Caki2 (cell line): ENCODE data around the gene FBLN7. TPM values are rescaled to one million over a fixed set of nuclear protein-coding genes. Genes with fewer than 3 reads are reported as not detected.

Source experiments
- DNase-seq: peaks from one replicate; pipeline ENCODE4 v3.0.0-alpha.2; 2015; ENCODE audit warnings: low read depth
- in situ Hi-C: cut with HindIII; loops from 2 replicates; pipeline ENCODE4 v1.10.0; 2016; ENCODE audit warnings: low sequenced_read_pairs, low pct_unique_long_range_greater_than_20kb, mixed read lengths
- total RNA-seq: library from RNA; depleted of rRNA; stranded (reverse); fragments of >200 nt; shearing (Covaris generic); gene quantifications from 2 replicates; pipeline ENCODE4 v1.2.3, GENCODE V29; 2014; ENCODE audit warnings: low replicate concordance

Gene FBLN7
- total RNA-seq, 1 experiment from 2014 or later = 13.6 TPM

DNA sequence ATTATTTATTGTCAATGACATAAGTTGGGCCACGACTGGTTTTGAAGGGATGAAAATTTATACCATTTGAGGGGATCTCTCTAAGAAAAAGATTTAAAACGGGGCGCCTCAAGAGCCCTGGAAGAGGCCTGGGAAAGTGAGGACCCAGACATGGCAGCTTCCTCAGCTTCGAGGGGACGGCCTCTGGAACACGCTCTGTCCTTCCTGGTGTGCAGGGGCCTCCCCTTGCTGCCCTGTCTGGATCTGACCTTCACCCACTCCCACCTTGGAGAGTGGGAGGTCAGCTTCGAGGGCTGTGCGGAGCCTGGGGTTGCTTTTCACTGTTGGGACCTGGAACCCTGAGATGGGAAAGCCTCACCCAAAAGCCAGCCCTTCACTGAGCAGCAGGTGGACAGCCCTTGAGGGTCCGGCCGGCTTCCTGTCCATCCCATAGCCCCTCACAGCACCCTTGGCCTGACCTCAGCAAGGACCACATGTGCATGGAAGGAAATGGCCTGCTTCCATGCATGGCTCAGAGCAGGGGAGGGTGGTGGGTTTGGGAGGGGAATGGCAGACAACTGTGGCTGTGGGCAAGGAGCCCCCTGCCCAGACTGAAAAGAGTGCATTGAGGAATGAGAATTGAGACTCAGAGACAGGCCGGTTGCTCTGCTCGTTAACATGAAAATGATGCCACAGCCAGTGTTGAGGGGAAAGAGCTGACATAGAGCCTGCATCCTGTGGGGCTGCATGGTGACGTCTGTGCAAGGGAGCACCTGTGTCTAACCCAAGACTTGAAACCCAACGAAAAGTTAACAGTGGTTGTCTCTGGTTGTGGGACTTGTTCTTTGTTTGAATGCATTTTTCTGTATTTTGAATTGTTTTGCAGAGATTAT is 16.3 kb downstream of the FBLN7 start:
- no peak for DNase-seq
- in situ Hi-C loops = no loop called here

DNA sequence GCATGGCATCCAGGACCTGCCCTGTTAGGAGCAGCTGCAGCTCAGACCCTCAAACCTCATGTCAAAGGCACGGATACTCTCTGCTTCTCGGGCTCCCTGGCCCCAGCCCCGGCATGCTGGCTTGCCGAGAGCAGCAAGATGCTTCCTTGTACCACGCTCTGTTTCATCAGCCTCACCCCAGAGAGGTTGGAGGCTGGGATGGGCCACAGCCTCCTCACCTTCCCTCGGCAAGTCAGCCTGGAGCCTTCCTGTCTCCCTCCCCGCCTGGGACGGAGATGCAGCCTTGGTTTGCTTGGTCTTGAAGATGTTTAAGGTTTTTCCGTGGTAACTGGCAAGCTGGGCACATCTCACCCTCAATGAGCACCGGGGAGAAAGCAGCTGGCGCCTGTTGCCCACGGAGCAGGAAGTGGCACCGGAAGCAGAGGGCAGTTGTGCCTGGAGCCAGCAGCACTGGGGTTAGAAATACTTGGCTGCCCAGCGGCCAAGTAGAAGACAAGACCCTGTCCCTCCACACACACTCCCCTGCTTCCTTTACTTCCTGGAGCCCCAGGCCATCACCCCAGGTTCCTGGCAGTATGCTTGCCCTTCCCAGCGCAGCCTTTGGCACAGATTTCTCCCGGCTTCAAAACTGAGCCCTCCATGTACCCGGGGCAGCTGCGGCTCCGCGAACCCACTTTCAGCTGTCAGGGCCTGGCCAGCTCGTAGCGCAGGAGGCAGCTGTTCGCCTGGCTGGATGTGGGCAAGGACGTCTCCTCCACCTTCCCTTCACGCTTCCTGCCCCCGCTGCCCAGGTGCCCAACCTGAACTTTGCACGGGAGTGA is 17.4 kb downstream of the FBLN7 start:
- in situ Hi-C loops = no loop called here
- no peak for DNase-seq

DNA sequence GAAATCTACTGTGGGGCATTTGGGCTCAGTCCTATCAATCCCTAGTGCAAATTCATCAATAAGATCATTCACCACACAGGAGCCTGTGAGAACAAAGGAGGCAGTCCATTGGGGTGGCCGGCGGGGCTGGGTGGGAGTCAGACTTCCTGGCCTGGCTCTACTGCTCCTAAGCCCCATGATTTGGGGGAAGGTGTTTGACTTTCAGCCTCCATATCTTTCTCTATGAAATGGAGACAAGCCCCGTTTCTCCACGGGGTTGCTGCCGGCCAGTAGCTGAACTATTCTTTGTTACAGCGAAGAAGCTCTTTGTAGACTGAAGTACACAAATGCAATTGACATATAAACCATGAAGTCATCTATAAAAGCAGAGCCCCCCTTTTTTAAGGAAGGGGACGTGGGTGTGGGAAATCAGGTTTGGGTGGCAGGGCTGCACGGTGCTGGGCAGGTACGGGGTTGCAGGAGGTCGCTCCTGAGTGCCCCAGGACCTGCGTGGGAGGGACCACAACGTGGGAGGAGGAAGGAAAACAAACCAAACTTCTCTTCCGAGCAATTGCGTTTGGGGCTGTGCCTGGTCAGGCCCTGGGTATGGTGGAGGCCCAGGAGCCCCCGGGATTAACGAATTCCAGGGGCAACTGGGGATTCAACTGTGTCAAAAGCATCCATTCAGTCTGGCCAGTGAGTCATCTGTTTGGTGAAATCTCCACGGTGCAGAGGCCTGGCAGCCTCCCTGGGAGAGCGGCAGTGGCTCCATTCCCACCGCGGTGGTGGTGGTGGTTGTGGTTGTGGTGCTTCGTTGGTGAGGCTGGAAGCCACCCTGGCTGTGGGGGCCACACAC is 18.2 kb downstream of the FBLN7 start:
- DNase-seq = no peak
- in situ Hi-C loops = no loop called here

DNA sequence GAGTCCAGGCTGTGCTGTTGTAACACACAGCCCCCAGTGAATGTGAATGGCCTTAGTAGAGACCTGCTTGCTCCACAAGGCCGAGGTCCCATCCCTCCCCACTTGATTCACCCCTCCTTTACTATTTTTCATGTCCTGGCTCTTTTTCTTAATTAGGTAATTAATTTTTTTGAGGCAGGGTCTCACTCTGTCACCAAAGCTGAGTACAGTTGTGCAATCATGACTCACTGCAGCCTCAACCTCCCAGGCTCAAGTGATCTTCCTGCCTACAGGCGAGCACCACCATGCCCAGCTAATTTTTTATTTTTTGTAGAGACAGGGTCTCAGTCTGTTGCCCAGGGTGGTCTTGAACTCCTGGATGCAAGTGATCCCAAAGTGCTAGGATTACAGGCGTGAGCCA is 19.3 kb downstream of the FBLN7 start:
- no peak for DNase-seq

GRCh38 chr2:112159454-112159921 is 21.3 kb downstream of the FBLN7 start:
- no peak for DNase-seq
- in situ Hi-C loops = no loop called here

More for the DNA sequence above, 19.3 kb downstream of the FBLN7 start:
- in situ Hi-C loops = no loop called here

- DNase-seq = no peak
- in situ Hi-C loops = no loop called here
Observed at GRCh38 chr2:112160283-112161250, 22.4 kb downstream of the FBLN7 start.

DNA sequence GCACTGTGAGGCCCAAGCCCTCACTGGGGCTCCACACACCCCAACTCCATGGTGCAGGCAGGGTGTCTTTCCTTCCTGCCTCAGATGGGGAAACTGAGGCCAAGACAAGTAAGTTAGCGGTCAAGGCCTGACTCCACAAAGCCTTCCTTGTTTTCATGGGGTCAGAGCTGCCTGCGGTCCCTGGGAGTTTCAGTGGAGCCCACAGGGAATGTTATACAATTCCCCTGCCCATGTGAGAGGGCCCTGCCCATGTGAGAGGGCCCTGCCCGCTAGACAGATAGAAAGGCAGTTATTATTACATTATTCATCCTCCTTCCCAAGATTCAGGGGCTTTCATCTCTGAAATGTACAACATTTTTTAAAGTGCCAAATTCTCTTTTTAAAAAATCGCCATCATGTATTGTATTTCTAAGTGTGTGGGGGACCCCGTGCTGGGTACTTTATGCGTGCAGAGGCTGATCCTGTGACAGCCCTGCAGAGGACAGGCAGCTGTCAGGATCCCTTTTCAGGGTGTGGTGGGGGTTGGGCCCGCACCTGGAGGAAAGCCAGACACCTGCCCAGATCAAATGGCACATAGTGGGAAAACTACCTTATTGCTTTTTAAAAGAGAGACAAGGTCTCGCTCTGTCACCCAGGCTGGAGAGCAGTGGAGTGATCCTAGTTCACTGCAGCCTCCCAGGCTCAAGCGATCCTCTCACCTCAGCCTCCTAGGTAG is 23.4 kb downstream of the FBLN7 start:
- no peak for DNase-seq
- in situ Hi-C loops = no loop called here

DNA sequence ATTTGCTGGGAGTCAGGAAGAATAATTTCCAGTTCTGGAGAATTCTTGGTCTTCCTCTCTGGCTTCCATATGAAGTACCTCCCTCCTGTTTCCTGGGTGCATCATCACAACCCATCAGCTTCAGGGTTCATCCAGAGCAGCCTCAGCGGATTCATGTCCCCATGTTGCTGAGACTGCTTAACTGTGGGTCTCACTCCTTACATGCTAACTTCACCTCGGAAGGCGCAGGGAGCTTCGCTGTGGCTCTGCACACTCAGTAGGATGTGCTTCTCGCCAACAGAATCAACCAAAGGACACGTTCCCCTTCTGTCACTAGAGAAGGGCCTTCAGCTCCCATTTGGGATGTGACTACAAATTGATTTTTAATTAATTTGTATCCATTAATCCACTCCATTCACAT is 24.2 kb downstream of the FBLN7 start:
- in situ Hi-C loops = no loop called here
- no peak for DNase-seq

DNA sequence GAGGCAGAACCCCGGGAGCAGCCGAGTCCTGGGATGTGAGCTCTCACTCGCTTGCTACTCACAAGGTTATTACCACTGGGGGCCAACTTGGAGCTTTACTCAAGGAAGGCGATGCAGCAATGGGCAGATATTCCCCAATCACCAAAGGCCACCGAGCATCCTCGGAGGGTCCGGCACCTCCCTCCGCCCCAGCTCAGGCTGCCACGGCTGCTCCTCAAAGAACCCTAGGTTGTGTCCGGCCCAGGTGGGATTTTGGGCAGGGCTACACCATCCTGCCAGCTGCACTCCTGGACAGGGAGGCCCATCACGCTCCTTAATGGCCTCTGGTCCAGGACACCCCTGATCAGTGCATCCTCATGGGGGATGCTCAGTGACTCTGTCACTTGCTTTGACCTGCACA is 24.8 kb downstream of the FBLN7 start:
- in situ Hi-C loops = no loop called here
- no peak for DNase-seq

DNA sequence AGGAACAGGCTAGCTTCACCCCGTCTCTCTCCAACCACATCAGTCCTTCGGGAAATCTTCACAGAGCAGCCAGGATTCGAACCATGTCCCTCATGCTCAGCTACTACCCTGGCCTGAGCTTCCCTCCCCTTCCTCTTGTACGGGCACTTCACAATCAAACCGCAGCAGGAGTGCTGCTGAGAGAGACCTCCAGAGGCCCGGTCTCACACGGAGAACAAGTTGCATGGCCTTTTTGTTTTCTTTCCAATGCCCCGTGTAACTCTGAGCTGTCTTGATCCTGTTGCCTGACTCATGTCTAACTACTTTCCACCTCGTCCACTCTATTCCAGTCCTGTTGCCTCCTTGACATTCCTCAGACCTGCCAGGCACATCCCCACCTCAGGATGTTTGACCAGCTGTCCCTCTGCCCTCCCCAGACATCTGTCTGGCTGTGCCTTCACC is 25.4 kb downstream of the FBLN7 start:
- DNase-seq = no peak
- in situ Hi-C loops = no loop called here

GRCh38 chr2:112164876-112165275 is 26.7 kb downstream of the FBLN7 start:
- DNase-seq = no peak
- in situ Hi-C loops = no loop called here

DNA sequence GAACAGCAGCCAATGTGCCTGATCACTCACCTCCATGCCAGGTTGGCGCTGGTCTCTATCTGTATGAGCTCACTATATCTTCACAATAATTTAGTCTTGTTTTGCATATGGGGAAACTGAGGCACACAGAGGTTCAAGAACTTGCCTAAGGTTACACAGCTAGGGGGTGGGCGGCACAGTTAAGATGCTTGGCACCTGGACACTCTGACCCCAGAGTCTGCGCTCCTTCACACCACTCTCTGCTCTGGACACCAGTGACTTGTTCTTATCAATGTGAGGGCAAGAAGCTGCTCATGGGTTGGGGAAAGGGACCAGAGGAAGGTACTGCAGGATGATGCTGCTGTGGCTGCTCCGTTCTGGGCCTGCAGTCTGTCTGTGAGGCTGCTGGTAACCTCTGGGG is 27.1 kb downstream of the FBLN7 start:
- in situ Hi-C loops = no loop called here

GRCh38 chr2:112166806-112167499 is 28.8 kb downstream of the FBLN7 start:
- DNase-seq = no peak
- in situ Hi-C loops = no loop called here

More for the DNA sequence above, 27.1 kb downstream of the FBLN7 start:
- no peak for DNase-seq

GRCh38 chr2:112168422-112169124 is 30.4 kb downstream of the FBLN7 start:
- DNase-seq = no peak
- in situ Hi-C loops = no loop called here

DNA sequence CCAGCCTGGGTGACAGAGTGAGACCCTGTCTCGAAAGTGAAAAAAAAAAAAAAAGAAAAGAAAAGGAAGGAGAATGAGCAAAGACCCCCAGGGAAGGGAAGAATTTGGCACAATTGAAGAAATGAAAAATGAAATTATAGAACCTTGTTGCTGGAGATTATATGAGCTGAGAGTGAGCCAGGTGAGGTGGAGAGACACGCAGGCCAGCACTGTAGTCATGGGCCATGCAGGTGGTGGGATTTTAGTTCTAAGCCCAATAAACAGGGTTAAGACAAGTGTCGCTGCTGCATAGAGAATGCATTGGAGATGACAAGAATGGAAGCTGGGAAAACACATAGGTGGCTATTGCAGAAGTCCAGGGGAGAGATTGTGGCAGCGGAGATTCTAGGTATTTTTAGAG is 32.3 kb downstream of the FBLN7 start:
- DNase-seq = no peak
- in situ Hi-C loops = no loop called here
